Liver (tissue), 9 donors: ENCODE results near the gene CDH23. TPM values are rescaled to one million over a fixed set of nuclear protein-coding genes. Genes with fewer than 3 reads are reported as not detected.

Experiments used
- DNase-seq: peaks from one replicate; pipeline ENCODE4 v3.0.0-alpha.2; 2017; ENCODE audit warnings: low spot score
- H3K27ac ChIP-seq, 2 donors: one replicate each; pipeline ENCODE4 v1.7.0; 2013; ENCODE audit warnings: inconsistent platforms in 2 of 2, low read length in 2 of 2, control low read depth in 1 of 2, low read depth in 1 of 2, mild to moderate bottlenecking in 1 of 2
- H3K27me3 ChIP-seq, 4 donors: one replicate each; pipeline versions ENCODE4 v1.6.1 to v1.7.0; 2013; ENCODE audit warnings: low read length in 3 of 4, inconsistent platforms in 1 of 4, mild to moderate bottlenecking in 1 of 4, moderate library complexity in 1 of 4; ENCODE audit not compliant: control insufficient read depth in 4 of 4, insufficient read depth in 4 of 4
- H3K36me3 ChIP-seq, 4 donors: one replicate each; pipeline versions ENCODE4 v1.6.1 to v1.7.0; 2013; ENCODE audit warnings: low read length in 3 of 4, mild to moderate bottlenecking in 3 of 4, low read depth in 1 of 4, moderate library complexity in 1 of 4; ENCODE audit not compliant: control insufficient read depth in 4 of 4, insufficient read depth in 3 of 4
- H3K4me1 ChIP-seq, 4 donors: one replicate each; pipeline versions ENCODE4 v1.6.1 to v1.7.0; 2013; ENCODE audit warnings: low read length in 3 of 4, mild to moderate bottlenecking in 3 of 4, moderate library complexity in 1 of 4; ENCODE audit not compliant: control insufficient read depth in 4 of 4, insufficient read depth in 4 of 4
- H3K4me3 ChIP-seq, 3 donors: one replicate each; pipeline versions ENCODE4 v1.6.1 to v1.7.0; 2013; ENCODE audit warnings: low read length in 3 of 3, control low read depth in 1 of 3, low read depth in 1 of 3, mild to moderate bottlenecking in 1 of 3
- H3K9ac ChIP-seq, 2 donors: one replicate each; pipeline ENCODE4 v1.7.0; 2013; ENCODE audit warnings: low read length in 2 of 2, mild to moderate bottlenecking in 2 of 2, moderate library complexity in 2 of 2, control low read depth in 1 of 2, low read depth in 1 of 2
- H3K9me3 ChIP-seq, 4 donors: one replicate each; pipeline versions ENCODE4 v1.6.1 to v1.7.0; 2013; ENCODE audit warnings: low read length in 3 of 4; ENCODE audit not compliant: control insufficient read depth in 4 of 4
- EGR1 ChIP-seq, 2 donors: IDR thresholded peaks; 2 replicates each; pipeline ENCODE4 v1.6.1; 2016 to 2018; ENCODE audit warnings: antibody characterized with exemption in 2 of 2, low read depth in 2 of 2
- FOXA1 ChIP-seq: IDR thresholded peaks from 2 replicates; pipeline ENCODE4 v1.6.1; 2016; ENCODE audit warnings: antibody characterized with exemption
- FOXA2 ChIP-seq: IDR thresholded peaks from 2 replicates; pipeline ENCODE4 v1.6.1; 2016; ENCODE audit warnings: antibody characterized with exemption
- GABPA ChIP-seq, 2 donors: IDR thresholded peaks in 1 of 2; conservative IDR thresholded peaks in 1 of 2; 2 replicates each; pipeline ENCODE4 v1.6.1; 2016; ENCODE audit warnings: antibody characterized with exemption in 2 of 2, mild to moderate bottlenecking in 1 of 2, moderate library complexity in 1 of 2
- HNF4A ChIP-seq, 2 donors: conservative IDR thresholded peaks; 2 replicates each; pipeline ENCODE4 v1.6.1; 2016; ENCODE audit warnings: antibody characterized with exemption in 2 of 2, mild to moderate bottlenecking in 2 of 2
- HNF4G ChIP-seq: IDR thresholded peaks from 2 replicates; pipeline ENCODE4 v1.6.1; 2016; ENCODE audit warnings: antibody characterized with exemption
- JUND ChIP-seq, 2 donors: IDR thresholded peaks; 2 replicates each; pipeline ENCODE4 v1.6.1; 2016; ENCODE audit warnings: antibody characterized with exemption in 2 of 2
- NR2F2 ChIP-seq: IDR thresholded peaks from 2 replicates; pipeline ENCODE4 v1.6.1; 2016; ENCODE audit warnings: antibody characterized with exemption
- RAD21 ChIP-seq, 2 donors: IDR thresholded peaks; 2 replicates each; pipeline ENCODE4 v1.6.1; 2016; ENCODE audit warnings: antibody characterized with exemption in 2 of 2, mild to moderate bottlenecking in 2 of 2
- RXRA ChIP-seq, 2 donors: IDR thresholded peaks; 2 replicates each; pipeline ENCODE4 v1.6.1; 2017 to 2018; ENCODE audit warnings: antibody characterized with exemption in 2 of 2, mild to moderate bottlenecking in 1 of 2
- SP1 ChIP-seq: IDR thresholded peaks from 2 replicates; pipeline ENCODE4 v1.6.1; 2018; ENCODE audit warnings: antibody characterized with exemption, mild to moderate bottlenecking
- TAF1 ChIP-seq: conservative IDR thresholded peaks from 2 replicates; pipeline ENCODE4 v1.6.1; 2016; ENCODE audit warnings: antibody characterized with exemption, mild to moderate bottlenecking
- YY1 ChIP-seq: IDR thresholded peaks from 2 replicates; pipeline ENCODE4 v1.6.1; 2016; ENCODE audit warnings: antibody characterized with exemption, mild to moderate bottlenecking
- WGBS: extraction: QIAGEN DNeasy Blood & Tissue Kit; methylation state at CpG from one replicate; pipeline ENCODE4 v1.1.7; 2013; 5-methylcytosine and 5-hydroxymethylcytosine counted together
- polyA plus RNA-seq, 2 donors: library from polyadenylated mRNA; stranded (reverse) in 1 of 2; unstranded in 1 of 2; fragments of 200-250 nt in 1 of 2; fragments of >200 nt in 1 of 2; fragmentation: Nextera tagmentation in 1 of 2; extraction: Ambion mirVana in 1 of 2; gene quantifications; one replicate each; pipeline versions ENCODE4 v1.2.1 to v1.2.3, GENCODE V29; 2013 to 2015
- total RNA-seq, 2 donors: library from RNA; depleted of rRNA; stranded (reverse); fragments of >200 nt; gene quantifications; one replicate each; pipeline ENCODE4 v1.2.3, GENCODE V29; 2014
- TF ChIP-seq, protein P1 (sequence below): fragments of 150-350 bp; IDR thresholded peaks from 2 replicates; pipeline ENCODE4 v1.5.1; 2017; ENCODE audit warnings: improper control_type of control experiment, low read depth, low read length; ENCODE audit not compliant: missing input control
- TF ChIP-seq, protein P2 (sequence below): IDR thresholded peaks from 2 replicates; pipeline ENCODE4 v1.6.1; 2016; ENCODE audit warnings: antibody characterized with exemption
- TF ChIP-seq, protein P3 (sequence below): IDR thresholded peaks from 2 replicates; pipeline ENCODE4 v1.6.1; 2016; ENCODE audit warnings: antibody characterized with exemption
- TF ChIP-seq, protein P4 (sequence below): IDR thresholded peaks from 2 replicates; pipeline ENCODE4 v1.6.1; 2016; ENCODE audit warnings: antibody characterized with exemption
- TF ChIP-seq, protein P5 (sequence below): IDR thresholded peaks from 2 replicates; pipeline ENCODE4 v1.6.1; 2016; ENCODE audit warnings: antibody characterized with exemption, mild to moderate bottlenecking
- donor health status: healthy.
- donor health status: healthy.
- donor health status: healthy.
- donor health status: healthy.
- donor health status: healthy.

CDH23 gene
- total and polyA plus RNA-seq, 4 donors, result 1.5 to 4.7 (median 3.4) TPM

DNA sequence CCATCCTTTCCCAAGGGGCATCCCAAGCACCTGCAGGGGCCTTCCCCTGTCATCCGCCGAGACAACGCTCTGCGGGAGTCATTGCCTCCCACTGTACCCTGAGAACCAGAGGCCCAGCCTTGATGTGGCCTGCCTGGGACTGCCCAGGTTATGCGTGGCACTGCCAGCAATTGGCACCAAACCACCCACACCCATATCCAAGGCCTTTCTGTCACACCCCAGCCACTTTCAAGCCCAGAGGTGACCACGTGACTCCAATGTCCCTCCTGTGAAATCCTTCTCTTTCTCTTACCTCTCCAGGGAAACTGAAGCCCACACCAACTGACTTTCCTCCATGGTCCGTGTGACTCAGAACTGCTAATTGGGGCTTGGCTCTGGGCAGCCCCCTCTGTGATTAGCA, 198.9 kb downstream of the CDH23 start:
- no peaks in the 10 kb centered on the region for H3K36me3 ChIP-seq
- TF ChIP-seq EGR1 (IDR thresholded peaks at IDR 0.05; ENCODE audit: low read depth in 2 of 2) (no peak), TAF1 (no peak), FOXA1 (no peak), HNF4G (no peak)
- no peaks in the 10 kb centered on the region for H3K27me3 ChIP-seq

DNA sequence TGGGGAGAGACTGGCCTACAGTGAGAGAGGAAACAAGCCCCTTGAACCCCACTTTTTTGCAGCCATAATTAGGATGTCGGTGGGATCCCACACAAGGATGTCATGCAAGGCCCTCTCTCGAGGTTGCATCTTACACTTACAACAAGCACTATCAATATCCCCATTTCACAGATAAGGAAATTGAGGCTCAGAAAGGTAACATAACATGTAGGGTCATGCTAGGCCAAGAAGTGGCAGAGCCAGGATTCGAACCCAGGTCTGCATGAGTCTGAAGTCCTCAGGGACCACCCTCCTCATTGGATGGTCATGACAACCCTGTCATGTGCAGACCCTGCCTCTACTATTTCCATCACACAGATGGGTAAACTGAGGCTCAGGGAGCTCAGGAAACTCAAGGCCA, 199.4 kb downstream of the CDH23 start:
- H3K27me3 ChIP-seq, result no peaks in the 10 kb centered on the region
- 96% methylated on average over 3 of the region's 3 CpGs for WGBS
- no peak overlapping the region for H3K9ac ChIP-seq
- TF ChIP-seq GABPA (IDR thresholded peaks at IDR 0.05 in 1 of 2, conservative IDR thresholded peaks at IDR 0.05 in 1 of 2) (no peak), FOXA2 (no peak), HNF4A (conservative IDR thresholded peaks at IDR 0.05) (no peak), TAF1 (no peak), SP1 (no peak), RAD21 (IDR thresholded peaks at IDR 0.05) (no peak), FOXA1 (no peak), HNF4G (no peak), JUND (IDR thresholded peaks at IDR 0.05) (no peak), EGR1 (IDR thresholded peaks at IDR 0.05; ENCODE audit: low read depth in 2 of 2) (no peak), NR2F2 (no peak), YY1 (no peak), RXRA (IDR thresholded peaks at IDR 0.05) (no peak)
- TF ChIP-seq, protein P1, sequence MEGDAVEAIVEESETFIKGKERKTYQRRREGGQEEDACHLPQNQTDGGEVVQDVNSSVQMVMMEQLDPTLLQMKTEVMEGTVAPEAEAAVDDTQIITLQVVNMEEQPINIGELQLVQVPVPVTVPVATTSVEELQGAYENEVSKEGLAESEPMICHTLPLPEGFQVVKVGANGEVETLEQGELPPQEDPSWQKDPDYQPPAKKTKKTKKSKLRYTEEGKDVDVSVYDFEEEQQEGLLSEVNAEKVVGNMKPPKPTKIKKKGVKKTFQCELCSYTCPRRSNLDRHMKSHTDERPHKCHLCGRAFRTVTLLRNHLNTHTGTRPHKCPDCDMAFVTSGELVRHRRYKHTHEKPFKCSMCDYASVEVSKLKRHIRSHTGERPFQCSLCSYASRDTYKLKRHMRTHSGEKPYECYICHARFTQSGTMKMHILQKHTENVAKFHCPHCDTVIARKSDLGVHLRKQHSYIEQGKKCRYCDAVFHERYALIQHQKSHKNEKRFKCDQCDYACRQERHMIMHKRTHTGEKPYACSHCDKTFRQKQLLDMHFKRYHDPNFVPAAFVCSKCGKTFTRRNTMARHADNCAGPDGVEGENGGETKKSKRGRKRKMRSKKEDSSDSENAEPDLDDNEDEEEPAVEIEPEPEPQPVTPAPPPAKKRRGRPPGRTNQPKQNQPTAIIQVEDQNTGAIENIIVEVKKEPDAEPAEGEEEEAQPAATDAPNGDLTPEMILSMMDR, result no peak
- TF ChIP-seq, protein P2, sequence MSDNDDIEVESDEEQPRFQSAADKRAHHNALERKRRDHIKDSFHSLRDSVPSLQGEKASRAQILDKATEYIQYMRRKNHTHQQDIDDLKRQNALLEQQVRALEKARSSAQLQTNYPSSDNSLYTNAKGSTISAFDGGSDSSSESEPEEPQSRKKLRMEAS, result no peak
- TF ChIP-seq, protein P3, sequence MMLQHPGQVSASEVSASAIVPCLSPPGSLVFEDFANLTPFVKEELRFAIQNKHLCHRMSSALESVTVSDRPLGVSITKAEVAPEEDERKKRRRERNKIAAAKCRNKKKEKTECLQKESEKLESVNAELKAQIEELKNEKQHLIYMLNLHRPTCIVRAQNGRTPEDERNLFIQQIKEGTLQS, result no peak
- TF ChIP-seq, protein P4, sequence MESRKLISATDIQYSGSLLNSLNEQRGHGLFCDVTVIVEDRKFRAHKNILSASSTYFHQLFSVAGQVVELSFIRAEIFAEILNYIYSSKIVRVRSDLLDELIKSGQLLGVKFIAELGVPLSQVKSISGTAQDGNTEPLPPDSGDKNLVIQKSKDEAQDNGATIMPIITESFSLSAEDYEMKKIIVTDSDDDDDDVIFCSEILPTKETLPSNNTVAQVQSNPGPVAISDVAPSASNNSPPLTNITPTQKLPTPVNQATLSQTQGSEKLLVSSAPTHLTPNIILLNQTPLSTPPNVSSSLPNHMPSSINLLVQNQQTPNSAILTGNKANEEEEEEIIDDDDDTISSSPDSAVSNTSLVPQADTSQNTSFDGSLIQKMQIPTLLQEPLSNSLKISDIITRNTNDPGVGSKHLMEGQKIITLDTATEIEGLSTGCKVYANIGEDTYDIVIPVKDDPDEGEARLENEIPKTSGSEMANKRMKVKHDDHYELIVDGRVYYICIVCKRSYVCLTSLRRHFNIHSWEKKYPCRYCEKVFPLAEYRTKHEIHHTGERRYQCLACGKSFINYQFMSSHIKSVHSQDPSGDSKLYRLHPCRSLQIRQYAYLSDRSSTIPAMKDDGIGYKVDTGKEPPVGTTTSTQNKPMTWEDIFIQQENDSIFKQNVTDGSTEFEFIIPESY, result no peak
- TF ChIP-seq, protein P5, sequence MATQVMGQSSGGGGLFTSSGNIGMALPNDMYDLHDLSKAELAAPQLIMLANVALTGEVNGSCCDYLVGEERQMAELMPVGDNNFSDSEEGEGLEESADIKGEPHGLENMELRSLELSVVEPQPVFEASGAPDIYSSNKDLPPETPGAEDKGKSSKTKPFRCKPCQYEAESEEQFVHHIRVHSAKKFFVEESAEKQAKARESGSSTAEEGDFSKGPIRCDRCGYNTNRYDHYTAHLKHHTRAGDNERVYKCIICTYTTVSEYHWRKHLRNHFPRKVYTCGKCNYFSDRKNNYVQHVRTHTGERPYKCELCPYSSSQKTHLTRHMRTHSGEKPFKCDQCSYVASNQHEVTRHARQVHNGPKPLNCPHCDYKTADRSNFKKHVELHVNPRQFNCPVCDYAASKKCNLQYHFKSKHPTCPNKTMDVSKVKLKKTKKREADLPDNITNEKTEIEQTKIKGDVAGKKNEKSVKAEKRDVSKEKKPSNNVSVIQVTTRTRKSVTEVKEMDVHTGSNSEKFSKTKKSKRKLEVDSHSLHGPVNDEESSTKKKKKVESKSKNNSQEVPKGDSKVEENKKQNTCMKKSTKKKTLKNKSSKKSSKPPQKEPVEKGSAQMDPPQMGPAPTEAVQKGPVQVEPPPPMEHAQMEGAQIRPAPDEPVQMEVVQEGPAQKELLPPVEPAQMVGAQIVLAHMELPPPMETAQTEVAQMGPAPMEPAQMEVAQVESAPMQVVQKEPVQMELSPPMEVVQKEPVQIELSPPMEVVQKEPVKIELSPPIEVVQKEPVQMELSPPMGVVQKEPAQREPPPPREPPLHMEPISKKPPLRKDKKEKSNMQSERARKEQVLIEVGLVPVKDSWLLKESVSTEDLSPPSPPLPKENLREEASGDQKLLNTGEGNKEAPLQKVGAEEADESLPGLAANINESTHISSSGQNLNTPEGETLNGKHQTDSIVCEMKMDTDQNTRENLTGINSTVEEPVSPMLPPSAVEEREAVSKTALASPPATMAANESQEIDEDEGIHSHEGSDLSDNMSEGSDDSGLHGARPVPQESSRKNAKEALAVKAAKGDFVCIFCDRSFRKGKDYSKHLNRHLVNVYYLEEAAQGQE, result no peak
- H3K36me3 ChIP-seq, result no peaks in the 10 kb centered on the region
- H3K9me3 ChIP-seq, result no peaks in the 10 kb centered on the region
- no peak overlapping the region for H3K4me3 ChIP-seq
- H3K27ac ChIP-seq, result no peak overlapping the region
- no peak for DNase-seq
- peaks cover 22 to 35% (median 28%) of the 10 kb centered on the region in 4 donors for H3K4me1 ChIP-seq

More for the DNA sequence above, 198.9 kb downstream of the CDH23 start:
- DNase-seq, result no peak
- WGBS, result 82% methylated on average over 7 of the region's 7 CpGs
- H3K9me3 ChIP-seq, result no peaks in the 10 kb centered on the region
- H3K27ac ChIP-seq, result no peak overlapping the region
- H3K9ac ChIP-seq, result no peak overlapping the region
- H3K4me3 ChIP-seq, result no peak overlapping the region
- H3K4me1 ChIP-seq, result peaks cover 22 to 35% (median 28%) of the 10 kb centered on the region in 4 donors
